ENCODE data around the gene CALML5.

CALML5 gene

GRCh38 chr10:5498791-5499492 is 428 bp downstream of the CALML5 start:
- DNase-seq = no peak

GRCh38 chr10:5497948-5498730 is 1.2 kb downstream of the CALML5 start:
- DNase-seq = no peak

DNA sequence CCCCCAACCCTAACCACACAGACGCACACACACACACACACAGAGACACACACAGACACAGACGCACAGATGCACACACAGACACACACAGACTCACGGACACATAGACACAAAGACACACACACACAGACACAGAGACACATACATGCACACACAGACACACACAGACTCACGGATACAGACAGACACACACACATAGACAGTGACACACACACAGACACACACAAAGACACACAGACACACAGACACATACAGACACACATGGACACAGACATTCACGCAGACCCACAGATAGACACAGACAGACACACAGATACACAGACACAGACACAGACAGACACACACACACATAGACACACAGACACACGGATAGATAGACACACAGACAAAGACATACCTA is 2.1 kb downstream of the CALML5 start:
- no peak for DNase-seq

- no peak for DNase-seq
Measured at GRCh38 chr10:5496261-5497250, 2.8 kb downstream of the CALML5 start.

GRCh38 chr10:5494611-5495010 is 4.8 kb downstream of the CALML5 start:
- DNase-seq = no peak

- no peak for DNase-seq
Measured at GRCh38 chr10:5493691-5494090, 5.7 kb downstream of the CALML5 start.

DNA sequence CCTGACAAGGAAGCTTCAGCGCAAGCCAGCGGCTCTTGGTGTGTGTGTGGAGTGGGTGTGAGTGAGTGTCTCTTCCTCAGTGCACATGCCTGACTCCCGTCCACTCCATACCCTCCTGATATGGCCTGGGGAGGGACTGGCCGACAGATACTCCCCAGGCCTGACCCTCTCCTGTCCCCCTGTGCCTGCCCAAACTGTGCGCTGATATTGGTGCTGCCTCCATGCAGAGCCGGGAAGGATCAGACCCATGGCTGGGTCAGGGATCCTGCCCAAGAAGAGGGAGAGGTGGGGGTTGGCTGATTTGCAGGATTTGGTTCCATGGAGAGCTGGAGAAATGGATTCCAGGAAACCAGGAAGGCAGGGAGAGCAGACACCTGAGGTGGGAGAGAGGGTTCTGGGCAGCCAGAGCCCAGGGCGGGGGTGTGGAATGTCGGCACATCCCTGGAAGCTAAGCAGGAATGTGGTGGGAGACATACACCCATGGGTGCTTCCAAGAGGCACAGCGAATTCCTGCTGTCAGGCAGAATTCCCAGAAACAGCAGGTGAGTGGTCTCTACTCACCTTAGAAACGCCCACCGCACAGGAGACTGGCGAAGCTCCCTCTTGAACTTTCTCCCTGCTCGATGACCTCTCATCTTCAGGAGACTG is 6.3 kb downstream of the CALML5 start:
- DNase-seq = no peak

- no peak for DNase-seq
Measured at GRCh38 chr10:5492322-5492855, 7.0 kb downstream of the CALML5 start.

GRCh38 chr10:5491477-5491876 is 7.9 kb downstream of the CALML5 start:
- no peak for DNase-seq

DNA sequence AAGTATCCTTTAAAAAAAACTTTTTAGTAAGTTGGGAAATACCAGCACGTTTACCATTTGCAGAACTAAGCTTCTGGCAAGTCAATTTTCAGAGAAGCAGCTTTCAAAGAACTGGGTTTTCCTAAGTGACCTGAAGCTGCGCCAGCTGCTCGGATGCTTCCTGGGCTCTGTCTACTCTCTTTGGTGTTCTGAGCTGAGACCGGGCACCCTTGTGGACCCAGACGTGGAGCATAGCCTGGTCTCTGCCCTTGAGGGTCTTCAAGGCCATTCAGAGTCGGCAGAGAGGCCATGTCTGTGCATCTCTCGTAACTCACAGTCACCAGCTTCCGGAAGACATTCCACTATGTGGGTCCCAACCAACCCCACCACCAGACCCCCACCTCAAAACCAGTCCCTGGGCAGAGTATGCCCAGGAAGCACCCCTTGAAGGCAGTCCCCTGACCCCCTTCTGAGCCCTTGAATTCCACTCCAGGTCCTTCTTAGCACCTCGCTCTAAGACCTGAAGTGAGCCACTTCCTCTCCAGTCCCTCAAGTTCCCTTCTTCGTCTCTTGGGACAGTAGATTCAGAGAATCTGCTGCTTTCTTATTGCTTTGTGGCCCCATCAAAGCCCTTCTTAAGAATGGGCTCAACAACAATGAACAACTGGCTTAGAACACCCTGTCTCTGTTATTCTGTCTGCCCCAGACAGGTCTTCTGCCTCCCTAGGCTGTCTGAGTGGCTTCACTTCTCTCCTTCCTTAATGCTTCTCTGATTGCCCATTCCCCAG is 8.5 kb downstream of the CALML5 start:
- no peak for DNase-seq

GRCh38 chr10:5490032-5490431 is 9.3 kb downstream of the CALML5 start:
- DNase-seq = no peak

DNA sequence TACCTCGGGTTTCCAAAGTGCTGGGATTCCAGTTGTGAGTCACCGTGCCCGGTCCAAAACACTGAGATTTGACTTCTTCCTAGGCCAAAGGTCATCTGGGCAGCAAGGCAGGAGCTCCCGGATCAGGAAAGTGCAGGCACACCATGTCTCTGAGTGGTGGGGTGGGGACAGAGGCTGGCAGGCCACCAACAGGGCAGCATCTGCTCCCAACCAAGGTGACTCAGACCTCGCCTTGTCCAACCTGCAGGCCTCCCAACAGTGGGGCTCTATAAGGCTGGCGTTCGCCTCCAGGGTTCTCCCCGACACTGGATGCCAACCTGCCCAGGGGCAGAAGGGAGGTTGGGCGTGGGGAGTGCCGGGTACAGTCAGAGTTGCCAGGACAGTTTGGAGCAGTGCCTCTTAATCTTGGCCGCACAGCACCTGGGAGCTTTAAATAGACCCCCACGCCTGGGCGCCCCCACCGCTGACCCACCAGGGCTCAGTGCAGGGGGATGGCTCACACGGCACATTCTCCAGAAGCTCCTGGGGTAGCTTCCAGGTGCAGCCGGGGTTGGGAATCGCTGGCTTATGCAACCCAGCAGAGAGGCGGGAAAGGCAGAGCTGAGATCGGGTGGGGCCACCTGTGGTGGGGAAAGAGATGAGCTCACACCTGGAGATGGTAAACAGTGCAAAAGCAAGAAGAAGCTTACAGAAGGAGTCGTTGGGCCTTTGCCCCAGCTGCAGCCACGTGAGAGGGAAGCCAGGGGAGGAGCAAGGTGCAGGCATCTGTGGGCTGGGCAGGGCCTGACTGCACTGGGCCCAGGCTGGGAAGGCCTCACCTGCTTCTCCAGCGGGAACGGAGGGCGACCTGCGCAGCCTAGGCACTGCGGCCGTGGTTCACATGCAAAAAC is 10.9 kb downstream of the CALML5 start:
- DNase-seq = no peak

GRCh38 chr10:5486853-5487235 is 12.5 kb downstream of the CALML5 start:
- DNase-seq = no peak

GRCh38 chr10:5485948-5486852 is 13.2 kb downstream of the CALML5 start:
- no peak for DNase-seq

DNA sequence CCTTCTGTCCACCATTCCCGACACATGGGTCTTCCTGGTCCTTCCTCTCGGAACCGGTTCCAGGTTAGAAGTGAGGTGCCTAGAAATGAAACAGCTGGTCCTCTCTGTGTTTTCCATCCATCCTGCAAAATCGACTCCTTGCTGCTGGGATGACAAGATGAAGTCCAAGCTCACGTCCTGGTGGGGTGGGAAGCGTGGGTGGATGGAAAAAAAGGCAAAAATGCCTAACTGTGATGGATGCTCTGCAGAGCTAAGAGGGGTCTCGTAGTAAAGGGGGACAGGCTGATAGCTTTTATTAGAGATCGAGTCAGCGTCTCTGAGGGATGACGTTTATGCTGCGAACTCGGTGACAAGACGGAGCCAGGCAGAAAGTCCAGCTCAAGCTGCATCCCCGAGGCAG is 14.1 kb downstream of the CALML5 start:
- DNase-seq = no peak

DNA sequence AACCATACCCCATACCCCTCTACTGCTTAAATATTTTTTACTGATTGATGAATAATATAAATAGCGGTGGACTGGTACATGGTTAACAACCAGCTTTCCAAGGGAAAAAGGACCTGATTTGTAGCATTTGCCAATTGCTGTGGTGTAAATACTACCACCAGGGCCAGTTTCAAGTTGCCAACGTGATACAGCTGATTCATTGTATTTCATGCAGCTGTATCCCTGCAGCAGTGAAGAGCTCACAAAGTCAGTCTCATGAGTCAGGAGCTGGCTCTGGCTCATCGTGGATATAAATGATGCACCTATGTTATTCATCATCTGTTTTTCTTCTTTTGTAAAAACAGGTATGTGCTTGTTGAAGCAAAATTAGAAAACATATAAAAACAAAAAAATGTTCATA is 15.2 kb downstream of the CALML5 start:
- no peak for DNase-seq

- no peak for DNase-seq
Measured at GRCh38 chr10:5482016-5482415, 17.4 kb downstream of the CALML5 start.

GRCh38 chr10:5481121-5481520 is 18.2 kb downstream of the CALML5 start:
- DNase-seq = no peak

GRCh38 chr10:5480162-5480941 is 19.0 kb downstream of the CALML5 start:
- no peak for DNase-seq

All from stimulated activated CD4-positive, alpha-beta T cell treated with anti-CD3 and anti-CD28 coated beads, Interleukin-2, amount 100 ng/mL, for 48 hours (primary cell).